Measurements from ENCODE around the gene ADGRG2.

The ADGRG2 gene

GRCh38 chrX:19121898-19122640 lies at the start of gene ADGRG2:
TSS of gene ADGRG2 (minus strand) at chrX:19122468. CDS start at chrX:19068834, 53,634 bp downstream.
- no peak for DNase-seq

- DNase-seq: no peak
Observed at GRCh38 chrX:19168609-19169008, 46.3 kb upstream of the ADGRG2 start.

GRCh38 chrX:19162851-19163250 lies 40.6 kb upstream of the ADGRG2 start:
- no peak for DNase-seq

GRCh38 chrX:19156186-19156585 lies 33.9 kb upstream of the ADGRG2 start:
- no peak for DNase-seq

GRCh38 chrX:19152762-19153161 lies 30.5 kb upstream of the ADGRG2 start:
- no peak for DNase-seq

- DNase-seq: no peak
Observed at GRCh38 chrX:19137067-19137466, 14.8 kb upstream of the ADGRG2 start.

- DNase-seq: no peak
Observed at GRCh38 chrX:19133784-19134183, 11.5 kb upstream of the ADGRG2 start.

GRCh38 chrX:19133231-19133630 lies 11.0 kb upstream of the ADGRG2 start:
- no peak for DNase-seq

DNA sequence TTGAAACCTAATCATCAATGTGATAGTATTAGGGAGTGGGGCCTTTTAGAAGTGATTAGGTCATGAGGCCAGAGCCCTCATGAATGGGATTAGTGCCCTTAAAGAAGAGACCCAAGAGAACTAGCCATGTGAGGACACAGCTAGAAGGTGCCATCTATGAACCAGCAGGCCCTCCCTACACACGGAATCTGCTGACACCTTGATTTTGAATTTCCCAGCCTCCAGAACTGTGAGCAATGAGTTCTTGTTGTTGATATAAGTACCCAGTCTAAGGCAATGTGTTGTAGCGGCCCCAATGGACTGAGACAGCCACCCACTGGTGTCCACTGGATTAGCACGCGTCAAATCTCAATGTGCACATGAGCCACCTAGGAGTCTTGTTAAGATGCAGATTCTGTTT lies 8.4 kb upstream of the ADGRG2 start:
- no peak for DNase-seq

DNA sequence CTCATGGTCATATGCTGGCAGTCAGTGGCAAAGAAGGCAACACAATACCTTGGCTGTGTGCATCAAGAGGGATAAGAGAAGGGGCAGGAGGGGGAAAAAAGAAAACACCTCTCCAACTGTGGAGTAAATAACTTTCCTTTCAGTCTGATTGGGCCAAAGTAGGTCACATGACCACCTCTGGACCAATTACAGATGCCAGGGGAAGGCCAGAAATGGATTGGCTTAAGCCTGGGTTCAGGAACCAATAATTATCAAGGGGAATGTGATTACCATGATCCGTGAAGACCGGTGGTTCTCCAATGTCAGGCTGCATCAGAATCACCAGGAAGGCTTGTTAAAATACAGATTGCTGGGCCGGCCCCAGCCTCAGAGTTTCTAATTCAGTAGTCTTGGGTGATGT lies 7.4 kb upstream of the ADGRG2 start:
- no peak for DNase-seq

GRCh38 chrX:19127649-19128168 lies 5.4 kb upstream of the ADGRG2 start:
- DNase-seq: no peak

GRCh38 chrX:19122641-19123009 lies 357 bp upstream of the ADGRG2 start:
- DNase-seq: no peak

DNA sequence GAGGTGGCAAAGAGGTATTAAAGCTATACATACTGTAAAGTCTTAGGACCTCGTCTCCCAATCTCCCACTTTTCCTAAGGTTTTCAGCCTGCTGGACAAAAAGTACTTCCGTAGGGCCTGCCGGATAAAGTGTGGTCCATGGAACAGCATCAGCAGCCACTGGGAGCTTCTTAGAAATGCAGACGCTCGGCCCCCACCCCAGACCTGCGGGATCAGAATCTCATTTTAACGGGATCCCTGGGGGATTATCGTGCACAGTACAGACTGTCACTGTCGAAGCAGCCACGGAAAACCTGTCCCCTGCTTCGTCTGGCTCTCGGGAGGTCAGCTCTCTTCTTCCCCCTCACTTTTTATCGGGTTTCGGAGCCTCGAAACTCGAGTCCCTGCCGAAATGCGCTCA lies 802 bp downstream of the ADGRG2 start:
- DNase-seq: no peak

- no peak for DNase-seq
Observed at GRCh38 chrX:19110642-19111041, 11.6 kb downstream of the ADGRG2 start.

DNA sequence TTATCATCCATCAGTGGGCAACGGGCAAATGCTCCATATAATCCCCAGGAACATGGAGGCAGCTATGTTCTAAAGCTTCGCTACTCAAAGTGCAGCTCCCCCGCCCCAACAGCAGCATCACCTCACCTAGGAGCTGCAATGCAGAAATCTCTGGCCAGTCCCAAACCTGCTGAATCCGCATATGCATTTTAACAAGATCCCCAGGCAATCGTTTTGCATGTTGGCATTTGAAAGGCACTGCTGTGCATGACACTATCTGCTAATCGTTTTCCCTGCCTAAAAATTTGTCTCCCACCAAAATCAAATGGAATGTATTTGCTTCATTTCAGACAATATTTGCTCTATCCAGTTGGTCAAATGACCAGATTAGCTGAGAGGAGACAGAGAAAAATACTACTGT lies 15.2 kb downstream of the ADGRG2 start:
- no peak for DNase-seq

DNA sequence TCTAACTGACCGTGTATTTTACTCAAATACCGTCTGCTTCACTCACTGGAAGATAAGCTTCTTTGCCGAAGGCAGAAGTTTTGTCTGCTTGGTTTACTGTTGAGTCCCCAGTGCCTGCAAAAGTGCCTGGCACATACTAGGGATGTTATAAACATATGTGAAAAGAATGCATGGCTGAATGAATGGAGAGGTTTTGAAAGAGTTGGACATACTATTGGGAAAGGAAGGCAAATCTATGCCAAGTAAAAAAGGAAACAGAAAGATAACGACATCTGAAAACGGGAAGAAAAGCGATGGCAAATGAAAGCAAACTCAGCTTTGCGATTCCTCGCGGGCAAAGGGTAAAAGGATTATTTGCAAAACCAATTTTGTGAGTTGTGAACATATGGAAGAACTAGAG lies 21.7 kb downstream of the ADGRG2 start:
- no peak for DNase-seq

- no peak for DNase-seq
Observed at GRCh38 chrX:19097553-19098283, 24.6 kb downstream of the ADGRG2 start.

DNA sequence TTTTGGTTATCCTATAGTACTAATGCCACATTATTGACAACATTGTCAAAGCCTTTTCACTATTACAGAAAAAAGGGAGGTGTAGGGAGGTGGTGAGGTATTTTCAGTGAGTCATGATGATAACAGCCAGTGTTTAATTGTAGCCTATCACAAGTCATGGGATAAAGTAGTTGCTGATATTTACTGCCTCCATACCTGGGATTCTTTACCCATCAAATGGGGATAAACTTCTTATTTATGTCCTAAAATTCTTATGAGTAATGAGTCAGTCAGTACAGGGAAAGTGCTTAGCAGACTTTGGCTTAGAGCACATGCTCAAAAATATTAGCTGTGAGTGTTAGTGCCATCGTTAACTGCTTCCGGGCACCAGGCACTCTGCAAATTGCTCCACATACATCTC lies 25.7 kb downstream of the ADGRG2 start:
- DNase-seq: no peak

DNA sequence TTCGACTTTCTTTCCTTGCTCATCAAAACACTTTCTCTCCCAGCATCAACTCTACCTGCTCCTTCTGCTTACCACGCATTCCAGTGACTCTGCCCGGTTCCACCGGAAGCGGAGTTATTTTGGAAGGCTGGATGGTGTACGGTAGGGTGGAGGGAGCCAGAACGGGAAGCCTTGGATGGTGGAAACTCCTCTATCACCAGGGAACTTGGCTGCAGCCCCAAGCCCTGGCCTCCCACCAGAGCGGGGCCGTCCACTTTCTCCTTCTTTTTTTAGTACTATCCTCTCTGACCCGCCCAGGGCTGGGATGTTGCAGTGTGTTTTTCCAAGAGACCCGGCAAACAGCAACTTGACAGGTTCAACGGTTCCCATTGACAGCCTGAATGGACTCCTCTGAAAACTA lies 27.6 kb downstream of the ADGRG2 start:
- no peak for DNase-seq

- DNase-seq: no peak
Observed at GRCh38 chrX:19091596-19091995, 30.7 kb downstream of the ADGRG2 start.

DNA sequence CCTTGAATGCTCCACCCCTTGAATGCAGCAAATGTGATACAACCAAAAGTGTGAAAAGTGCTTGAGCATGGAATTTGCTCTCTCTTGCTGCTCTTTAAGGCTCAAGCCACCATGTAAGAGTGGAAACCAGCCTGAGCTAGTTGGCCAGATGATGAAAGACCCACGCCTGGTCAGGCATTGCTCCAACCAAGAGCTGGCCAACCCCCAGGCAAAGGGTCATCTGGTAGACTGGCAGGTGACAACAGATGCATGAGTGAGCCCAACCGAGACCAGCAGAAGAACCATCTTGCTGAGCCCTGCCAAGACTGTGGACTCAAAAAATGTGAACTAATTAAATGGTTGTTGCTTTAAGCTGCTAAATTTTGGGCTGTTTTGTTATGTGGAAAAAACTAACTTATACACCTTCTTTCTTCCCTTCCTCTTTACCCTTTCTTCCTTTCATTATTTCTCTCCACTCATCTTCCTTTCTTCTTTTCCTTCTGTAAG lies 32.7 kb downstream of the ADGRG2 start:
- DNase-seq: no peak

GRCh38 chrX:19086102-19086772 lies 36.0 kb downstream of the ADGRG2 start:
- DNase-seq: peak in 1 of 2 donors; percentile 13

- DNase-seq: no peak
Observed at GRCh38 chrX:19085666-19086065, 36.6 kb downstream of the ADGRG2 start.

DNA sequence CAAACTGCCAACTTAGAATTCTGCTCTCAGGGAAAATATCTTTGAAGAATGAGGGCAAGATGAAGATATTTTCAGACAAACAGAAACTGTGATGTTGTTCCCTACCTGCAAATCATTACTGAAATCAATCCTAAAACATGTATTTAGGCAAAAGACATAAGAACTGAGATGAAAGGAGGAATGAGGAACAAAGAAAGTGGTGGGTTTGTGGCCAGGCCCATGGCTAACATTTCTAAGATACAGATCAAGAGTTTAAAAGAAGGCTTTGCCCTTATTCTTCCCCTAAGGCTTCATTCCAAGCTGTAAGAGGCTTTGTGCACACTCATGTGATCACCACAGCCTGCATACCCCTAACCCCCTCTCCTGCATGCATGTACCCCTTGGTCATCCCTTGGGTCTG lies 46.5 kb downstream of the ADGRG2 start:
- DNase-seq: no peak
